Activated CD4-positive, alpha-beta T cell treated with anti-CD3 and anti-CD28 coated beads for 24 hours (primary cell): ENCODE results near the gene SPIRE2.
"Not testable (repeated sequence)": the region's sequence is repeated elsewhere in the genome, so short reads cannot be mapped to it uniquely, and the experiment has no call there.

Source experiments
- DNase-seq, 2 donors: peaks; one replicate each; pipeline ENCODE4 v3.0.0-alpha.2; 2020; ENCODE audit warnings: low read depth in 2 of 2

The SPIRE2 gene

GRCh38 chr16:89811321-89811720 is 17.0 kb upstream of the SPIRE2 start:
- no peak for DNase-seq

GRCh38 chr16:89815639-89816348 is 12.5 kb upstream of the SPIRE2 start:
- no peak for DNase-seq

- not testable (repeated sequence) for DNase-seq
Observed at GRCh38 chr16:89818851-89819403, 9.3 kb upstream of the SPIRE2 start.

GRCh38 chr16:89819448-89819847 is 8.8 kb upstream of the SPIRE2 start:
- DNase-seq, result not testable (repeated sequence)

GRCh38 chr16:89821438-89822187 is 6.7 kb upstream of the SPIRE2 start:
- no peak for DNase-seq

GRCh38 chr16:89822188-89823086 is 5.8 kb upstream of the SPIRE2 start:
- no peak for DNase-seq

GRCh38 chr16:89823087-89823823 is 5.0 kb upstream of the SPIRE2 start:
- no peak for DNase-seq

- not testable (repeated sequence) for DNase-seq
Observed at GRCh38 chr16:89823824-89824148, 4.5 kb upstream of the SPIRE2 start.

- DNase-seq, result no peak
Observed at GRCh38 chr16:89826531-89827382, 1.5 kb upstream of the SPIRE2 start.

GRCh38 chr16:89827383-89828198 is 684 bp upstream of the SPIRE2 start:
- DNase-seq, result no peak

GRCh38 chr16:89828870-89829629 is 775 bp downstream of the SPIRE2 start:
- no peak for DNase-seq

GRCh38 chr16:89829630-89830437 is 1.6 kb downstream of the SPIRE2 start:
- DNase-seq, result no peak

GRCh38 chr16:89831810-89832328 is 3.6 kb downstream of the SPIRE2 start:
- no peak for DNase-seq

GRCh38 chr16:89833664-89834363 is 5.5 kb downstream of the SPIRE2 start:
- not testable (repeated sequence) for DNase-seq

- DNase-seq, result not testable (repeated sequence)
Observed at GRCh38 chr16:89834813-89835363, 6.6 kb downstream of the SPIRE2 start.

- DNase-seq, result not testable (repeated sequence)
Observed at GRCh38 chr16:89836484-89836883, 8.2 kb downstream of the SPIRE2 start.
